Panc1 (cell line): ENCODE results near the gene AGBL3.

Experiments
- SIN3A ChIP-seq: IDR thresholded peaks from 2 replicates; pipeline ENCODE4 v1.6.1; 2012; ENCODE audit warnings: low read depth, mild to moderate bottlenecking, low read length, moderate library complexity, borderline replicate concordance; ENCODE audit not compliant: insufficient read depth
- TF ChIP-seq, protein P1 (sequence below): fragments of 450-650 bp; IDR thresholded peaks from 2 replicates; pipeline ENCODE4 v1.5.1; 2017; ENCODE audit warnings: mild to moderate bottlenecking

DNA sequence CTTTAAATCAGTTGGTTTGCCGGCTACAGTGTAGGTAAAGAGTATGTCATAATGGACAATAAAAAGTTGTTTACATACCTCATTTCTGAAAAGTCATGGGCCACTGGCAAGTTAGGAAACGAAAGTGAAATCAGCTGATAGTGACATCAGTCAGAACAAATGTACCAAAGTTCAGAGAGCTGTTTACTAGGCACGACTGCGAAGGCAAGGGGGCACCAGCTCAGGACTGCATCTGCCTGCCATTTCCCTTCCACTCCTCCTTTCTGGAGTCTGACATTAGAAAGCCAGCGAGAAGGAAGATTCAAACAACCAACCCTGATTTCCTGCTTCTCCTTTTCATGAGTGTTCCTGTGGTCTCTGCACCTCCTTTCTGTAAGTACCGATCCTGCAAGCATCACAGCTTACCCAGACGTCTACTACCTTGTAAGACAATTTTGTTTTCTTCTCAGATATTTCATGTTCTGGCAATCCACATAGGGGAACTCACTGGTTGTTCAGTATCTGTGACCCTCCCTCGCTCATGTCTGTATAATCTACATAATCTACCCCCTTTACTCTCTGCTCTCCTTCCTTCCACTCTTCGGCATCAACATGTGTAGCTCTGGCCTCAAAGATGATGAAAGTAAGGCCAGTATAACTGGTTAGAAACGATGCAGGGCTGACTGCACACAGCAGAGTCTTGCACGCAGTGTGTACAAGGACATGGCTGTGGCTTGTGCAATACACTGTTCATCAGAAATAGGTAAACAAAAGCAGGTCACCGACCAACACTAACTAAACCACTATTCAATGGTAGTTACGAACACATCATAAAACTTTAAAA is 161.8 kb downstream of the AGBL3 start, which contains the start of gene TMEM140:
- TF ChIP-seq, protein P1, sequence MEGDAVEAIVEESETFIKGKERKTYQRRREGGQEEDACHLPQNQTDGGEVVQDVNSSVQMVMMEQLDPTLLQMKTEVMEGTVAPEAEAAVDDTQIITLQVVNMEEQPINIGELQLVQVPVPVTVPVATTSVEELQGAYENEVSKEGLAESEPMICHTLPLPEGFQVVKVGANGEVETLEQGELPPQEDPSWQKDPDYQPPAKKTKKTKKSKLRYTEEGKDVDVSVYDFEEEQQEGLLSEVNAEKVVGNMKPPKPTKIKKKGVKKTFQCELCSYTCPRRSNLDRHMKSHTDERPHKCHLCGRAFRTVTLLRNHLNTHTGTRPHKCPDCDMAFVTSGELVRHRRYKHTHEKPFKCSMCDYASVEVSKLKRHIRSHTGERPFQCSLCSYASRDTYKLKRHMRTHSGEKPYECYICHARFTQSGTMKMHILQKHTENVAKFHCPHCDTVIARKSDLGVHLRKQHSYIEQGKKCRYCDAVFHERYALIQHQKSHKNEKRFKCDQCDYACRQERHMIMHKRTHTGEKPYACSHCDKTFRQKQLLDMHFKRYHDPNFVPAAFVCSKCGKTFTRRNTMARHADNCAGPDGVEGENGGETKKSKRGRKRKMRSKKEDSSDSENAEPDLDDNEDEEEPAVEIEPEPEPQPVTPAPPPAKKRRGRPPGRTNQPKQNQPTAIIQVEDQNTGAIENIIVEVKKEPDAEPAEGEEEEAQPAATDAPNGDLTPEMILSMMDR: no peak
- TF ChIP-seq SIN3A: 0 out of 2 replicates have a peak, but pooled peaks have one; percentile 72
